GM21717 (cell line): ENCODE data around the gene PRADC1.

Experiments
- ATAC-seq: cut with Tn5 transposase; IDR thresholded peaks from one replicate; pipeline ENCODE4 v1.9.1; 2021; ENCODE audit warnings: mild to moderate bottlenecking, moderate library complexity; ENCODE audit not compliant: unreplicated experiment

Gene PRADC1

DNA sequence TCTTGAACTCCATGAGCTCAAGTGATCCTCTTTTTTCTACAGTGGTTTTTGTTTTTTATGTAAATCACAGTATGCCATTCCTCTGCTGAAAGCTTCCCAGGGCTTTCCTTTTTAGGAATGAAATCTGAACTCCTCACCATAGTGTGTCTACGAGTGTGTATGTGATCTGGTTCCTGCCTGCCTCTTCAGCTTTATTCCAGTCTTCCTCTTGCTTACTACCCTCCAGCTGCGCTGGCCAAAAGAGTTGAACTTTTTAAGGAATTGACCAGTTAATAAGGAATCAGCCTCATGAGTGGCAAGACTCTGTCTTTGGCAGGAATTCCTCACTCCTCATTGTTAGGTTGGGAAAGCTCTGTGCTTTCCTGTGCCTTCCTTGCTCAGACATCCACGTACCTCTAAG is 5.1 kb upstream of the PRADC1 start:
- ATAC-seq: no peak

DNA sequence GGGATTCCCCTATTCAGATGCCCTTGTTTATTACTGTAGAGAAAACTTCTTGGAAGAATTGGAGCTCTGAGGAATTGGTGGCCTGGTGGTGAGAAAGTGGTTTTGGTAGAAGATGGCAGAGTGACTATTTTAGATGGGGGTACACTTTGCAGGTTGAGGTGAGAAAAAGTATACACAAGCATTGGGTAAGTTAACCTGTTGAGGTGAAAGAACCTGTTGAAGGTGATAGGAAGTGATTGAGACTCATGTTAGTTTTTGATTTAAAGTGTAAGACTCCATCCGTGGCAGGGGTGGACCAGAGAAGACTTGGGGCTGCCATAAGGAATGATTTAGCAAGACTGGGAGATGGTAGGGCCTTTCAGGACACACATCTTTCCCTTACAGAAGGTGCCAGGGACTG is 4.1 kb upstream of the PRADC1 start:
- ATAC-seq: no peak

DNA sequence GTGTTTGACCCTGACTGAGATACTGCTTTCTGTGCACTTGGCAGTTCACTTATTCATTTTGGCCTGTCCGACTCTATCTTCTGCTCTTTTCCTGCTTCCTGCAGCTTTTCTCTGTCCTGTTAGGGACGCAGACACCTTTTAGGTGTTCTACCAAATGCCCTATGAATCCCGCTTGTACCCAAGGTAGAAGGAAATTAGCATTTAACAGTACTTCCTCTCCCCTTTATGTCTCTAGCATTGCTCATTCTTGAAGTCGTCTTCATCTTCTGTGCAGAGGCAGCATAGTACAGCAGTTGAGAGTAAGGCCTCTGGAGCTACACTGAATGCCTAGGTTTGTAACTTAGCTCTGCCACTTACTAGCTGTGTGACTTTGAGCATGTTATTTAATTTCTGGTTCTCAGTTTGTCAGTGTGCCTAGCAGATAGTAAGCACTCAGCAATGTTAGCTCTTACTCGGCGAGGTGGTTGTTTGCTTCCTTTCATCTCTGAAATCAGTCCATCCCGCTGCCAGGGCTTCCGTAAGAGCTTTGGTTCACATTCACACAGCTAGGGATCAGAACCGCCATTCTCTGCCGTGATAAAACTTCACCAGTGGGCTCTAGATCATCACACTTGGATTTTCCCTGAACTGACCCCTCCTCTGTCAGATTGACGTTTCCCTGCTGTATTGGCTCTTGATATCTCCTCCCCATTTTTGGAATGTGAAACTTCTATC is 2.4 kb upstream of the PRADC1 start:
- ATAC-seq: no peak

- peak; percentile 60 for ATAC-seq
These were observed 1.1 kb upstream of the PRADC1 start, which contains the start of gene CCT7 for GRCh38 chr2:73233932-73234832. TSS of gene CCT7 (plus strand) at chr2:73234308. CDS start at chr2:73234379, 71 bp downstream.

DNA sequence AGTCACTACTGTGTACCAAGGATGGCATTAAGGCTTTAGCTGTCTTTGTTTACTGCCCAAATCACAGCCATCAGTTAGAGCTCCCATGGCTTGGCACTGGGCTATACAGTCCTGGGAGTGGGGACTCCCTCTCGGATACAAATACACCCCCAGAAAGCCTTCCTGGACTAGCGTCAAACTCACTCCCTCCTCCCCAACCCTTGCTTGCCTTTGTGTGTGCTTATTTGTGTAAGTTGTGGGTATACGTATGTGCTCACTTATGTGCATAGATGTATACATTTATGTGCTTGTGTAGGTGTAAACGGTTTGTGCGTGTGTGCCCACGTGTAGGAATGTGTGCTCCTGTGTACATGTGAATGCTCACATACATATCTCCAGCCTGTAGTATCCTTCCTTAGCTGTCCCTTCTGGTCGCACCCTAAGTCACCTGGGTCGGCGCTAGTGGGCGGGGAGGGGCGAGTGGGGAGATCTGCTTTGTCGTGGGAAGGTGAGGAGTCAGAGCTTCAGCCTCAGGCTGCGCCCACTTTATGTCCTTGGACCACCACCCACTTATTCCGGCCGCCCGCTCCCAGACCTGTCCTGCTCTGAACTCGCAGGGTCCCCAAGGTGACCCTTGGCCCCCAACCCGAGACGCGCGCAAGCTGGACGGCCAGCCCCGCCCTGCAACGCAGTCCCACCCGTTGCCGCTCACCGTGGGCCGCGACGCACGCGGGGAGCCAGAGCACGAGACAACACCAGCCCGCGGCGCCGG is 461 bp downstream of the PRADC1 start:
- peak; percentile 8 for ATAC-seq

DNA sequence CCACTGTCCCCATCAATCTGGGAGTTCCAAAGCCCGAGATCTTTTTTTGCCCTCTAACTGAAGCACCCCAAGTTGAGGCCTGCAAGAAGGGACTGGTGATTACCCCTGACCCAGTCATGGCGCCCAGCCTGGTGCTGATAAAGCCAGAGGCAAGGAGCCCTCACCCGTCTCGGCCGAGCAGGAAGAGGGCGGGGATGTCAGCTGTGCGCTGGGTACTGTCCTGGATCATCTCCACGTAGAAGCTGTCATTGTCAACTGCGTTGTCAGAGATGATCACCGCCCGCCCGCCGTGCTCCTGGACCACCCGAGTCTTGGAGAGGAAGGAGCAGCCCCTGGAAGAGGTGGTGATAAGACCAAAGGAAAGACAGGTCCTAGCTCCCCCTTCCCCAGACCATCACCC is 4.4 kb downstream of the PRADC1 start:
- no peak for ATAC-seq

DNA sequence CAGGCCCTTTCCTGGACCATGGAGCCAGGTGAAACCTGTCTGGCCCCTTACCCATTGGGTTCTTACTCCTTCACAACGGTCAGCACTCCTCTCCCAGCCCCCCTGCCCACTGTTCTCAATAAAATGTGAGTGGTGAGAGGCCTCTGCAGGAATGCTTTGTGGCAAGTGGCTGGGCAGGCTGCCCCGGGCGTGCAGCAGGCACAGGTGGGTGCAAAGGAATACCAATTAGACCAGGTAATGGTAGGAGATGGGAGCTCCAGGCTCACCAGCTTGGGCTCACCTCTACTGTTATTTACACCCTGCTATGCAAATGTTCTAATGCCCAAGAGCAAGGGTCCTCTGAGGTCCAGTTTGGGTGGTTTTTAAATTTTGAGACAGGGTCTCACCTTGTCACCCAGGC is 6.0 kb downstream of the PRADC1 start:
- ATAC-seq: no peak

- no peak for ATAC-seq
These were observed 7.3 kb downstream of the PRADC1 start for GRCh38 chr2:73225513-73226360.

DNA sequence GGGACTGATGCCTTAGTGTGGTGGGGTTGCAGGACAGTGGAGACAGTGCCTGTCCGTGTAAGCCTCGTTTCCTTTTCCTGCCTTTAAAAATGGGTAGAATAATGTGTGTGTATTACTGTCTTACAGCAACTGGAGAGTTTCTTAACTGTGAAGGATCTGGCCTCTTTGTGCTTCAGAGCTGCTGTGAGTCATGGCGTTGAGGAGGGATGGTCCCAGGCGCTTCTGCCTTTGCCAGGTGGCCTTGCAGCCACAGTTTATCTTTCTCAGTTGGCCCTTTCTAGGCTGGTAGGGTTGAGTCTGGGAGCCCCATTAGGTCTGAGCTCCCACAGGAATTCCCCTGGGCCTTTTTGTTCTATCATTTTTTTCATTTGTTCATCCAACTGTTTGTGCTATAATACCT is 9.2 kb downstream of the PRADC1 start:
- ATAC-seq: no peak

DNA sequence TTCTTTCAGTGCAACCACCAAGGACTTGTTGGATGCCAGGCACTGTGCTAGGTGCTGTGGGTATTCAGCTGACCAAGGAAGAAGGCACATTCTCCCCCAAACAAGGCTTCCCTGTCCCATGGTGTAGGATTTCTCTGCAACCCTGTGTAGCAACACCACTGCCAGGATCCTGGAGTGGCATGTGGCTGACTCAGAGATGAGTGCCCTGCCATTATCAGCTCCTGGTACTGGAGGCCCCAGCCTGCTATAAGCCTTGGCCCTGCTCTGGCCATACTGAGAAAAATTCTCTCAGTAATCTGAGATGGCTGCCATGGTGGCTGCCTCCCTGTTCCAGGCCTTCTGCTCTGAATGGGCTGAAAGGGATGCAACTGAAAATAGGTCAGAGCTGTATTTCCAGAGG is 14.7 kb downstream of the PRADC1 start:
- no peak for ATAC-seq

DNA sequence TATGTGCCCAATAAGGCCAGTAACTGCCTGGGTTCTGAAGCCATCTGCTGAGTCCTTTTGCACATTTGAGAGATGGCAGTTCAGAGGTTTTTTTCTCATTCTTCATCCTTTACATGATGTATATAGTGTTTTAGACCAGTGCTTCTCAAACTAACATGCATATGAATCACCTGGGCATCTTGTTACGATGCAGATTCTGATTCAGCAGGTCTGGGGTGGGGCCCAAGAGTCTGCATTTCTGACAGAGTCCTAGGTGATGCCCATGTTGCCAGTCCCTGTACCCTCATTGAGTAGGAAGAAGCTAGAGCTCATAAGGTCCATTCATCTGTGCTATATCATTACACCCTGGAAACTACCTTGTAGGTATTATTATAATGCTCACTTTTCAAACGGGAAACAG is 15.2 kb downstream of the PRADC1 start:
- no peak for ATAC-seq

GRCh38 chr2:73217160-73217559 is 15.9 kb downstream of the PRADC1 start:
- ATAC-seq: no peak

- ATAC-seq: no peak
These were observed 17.8 kb downstream of the PRADC1 start for GRCh38 chr2:73215254-73215653.

DNA sequence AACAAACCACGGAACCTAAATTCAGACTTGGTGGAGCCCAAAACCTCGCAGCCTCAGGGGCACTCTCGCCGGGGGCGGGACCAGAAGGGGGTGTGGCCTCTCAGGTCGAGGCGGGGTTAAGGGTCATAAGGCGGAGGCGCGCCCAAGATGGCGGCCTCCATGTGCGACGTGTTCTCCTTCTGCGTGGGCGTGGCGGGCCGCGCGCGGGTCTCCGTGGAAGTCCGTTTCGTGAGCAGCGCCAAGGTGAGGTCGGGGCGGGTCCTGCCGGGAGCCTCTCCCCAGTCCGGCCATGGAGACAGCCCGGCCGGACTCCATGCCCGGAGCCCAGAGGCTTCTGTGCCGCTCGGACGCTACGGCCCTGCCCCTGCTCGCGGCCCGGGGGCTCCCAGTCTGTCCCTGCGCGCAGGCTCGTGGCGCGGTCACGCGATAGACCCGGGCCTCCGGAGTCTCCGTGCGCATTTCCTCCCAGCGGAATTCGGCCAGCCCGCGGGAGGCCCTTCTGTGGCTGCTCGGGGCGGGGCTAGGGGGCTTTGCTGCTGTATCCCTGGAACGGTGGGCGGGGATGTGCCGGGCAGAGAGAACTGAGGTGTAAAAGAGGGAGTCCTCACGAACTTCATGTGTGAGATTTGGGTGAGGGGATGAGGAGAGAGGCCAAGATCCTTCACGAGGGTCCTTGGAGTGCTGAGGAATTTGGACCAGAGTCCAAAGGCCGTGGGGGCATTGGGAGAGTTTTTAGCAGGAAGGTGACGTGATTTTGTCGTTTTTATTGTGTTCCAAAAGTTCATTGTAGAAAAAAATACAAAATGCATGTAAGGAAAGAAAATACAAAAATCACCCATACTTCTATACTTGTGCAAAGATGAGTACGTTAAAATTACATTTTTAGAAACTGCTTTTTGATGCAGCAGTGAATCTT is 18.7 kb downstream of the PRADC1 start, which contains the start of gene SMYD5:
Gene SMYD5 (plus strand): TSS at position 126 of the 916 bp plus-strand sequence. CDS start 22 bp downstream, at position 148.
- ATAC-seq: peak; percentile 91

DNA sequence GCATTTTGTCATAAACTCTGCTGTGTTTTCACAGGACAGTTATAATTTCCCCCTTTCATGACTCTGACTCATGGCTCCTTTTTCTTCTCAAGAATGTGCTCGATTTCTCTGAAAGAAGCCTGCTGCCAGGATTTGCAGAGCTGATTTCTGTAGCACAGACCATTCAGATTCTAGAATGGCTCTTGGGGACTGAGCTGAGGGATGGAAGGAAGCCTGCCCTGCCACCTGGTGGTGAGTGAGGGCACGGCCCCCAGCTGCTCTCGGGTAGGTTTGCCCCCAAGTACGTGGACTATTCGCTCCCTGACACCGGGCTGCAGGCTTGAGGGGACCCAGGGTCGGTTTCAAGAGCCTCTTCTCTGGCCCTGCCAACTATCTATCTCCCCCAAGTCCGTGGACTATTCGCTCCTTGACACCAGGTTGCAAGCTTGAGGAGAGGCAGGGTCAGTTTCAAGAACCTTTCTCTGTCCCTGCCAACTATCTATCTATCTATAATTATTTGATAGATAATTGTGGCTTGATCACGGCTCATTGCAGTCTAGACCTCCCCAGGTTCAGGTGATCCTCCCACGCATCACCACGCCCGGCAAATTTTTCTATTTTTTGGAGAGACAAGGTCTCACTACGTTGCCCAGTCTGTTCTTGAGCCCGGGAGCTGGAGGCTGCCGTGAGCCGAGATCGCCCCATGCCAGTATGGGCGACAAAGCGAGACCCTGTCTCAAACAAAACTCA is 20.4 kb downstream of the PRADC1 start:
- peak; percentile 65 for ATAC-seq

DNA sequence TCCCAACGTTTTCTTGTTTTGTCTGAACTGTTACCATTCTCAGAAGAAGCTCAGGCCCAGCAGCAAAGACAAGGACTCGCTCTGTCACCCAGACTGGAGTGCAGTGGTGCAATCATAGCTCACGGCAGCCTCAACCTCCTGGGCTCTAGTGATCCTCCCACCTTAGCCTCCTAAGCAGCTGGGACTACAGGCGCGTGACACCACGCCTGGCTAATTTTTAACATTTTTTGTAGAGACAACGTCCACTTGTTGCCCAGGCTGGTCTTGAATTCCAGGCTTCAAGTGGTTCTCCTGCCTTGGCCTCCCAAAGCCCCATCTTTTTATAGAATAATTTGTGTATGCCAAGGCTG is 21.0 kb downstream of the PRADC1 start:
- no peak for ATAC-seq

- ATAC-seq: no peak
These were observed 22.3 kb downstream of the PRADC1 start for GRCh38 chr2:73210696-73211095.

DNA sequence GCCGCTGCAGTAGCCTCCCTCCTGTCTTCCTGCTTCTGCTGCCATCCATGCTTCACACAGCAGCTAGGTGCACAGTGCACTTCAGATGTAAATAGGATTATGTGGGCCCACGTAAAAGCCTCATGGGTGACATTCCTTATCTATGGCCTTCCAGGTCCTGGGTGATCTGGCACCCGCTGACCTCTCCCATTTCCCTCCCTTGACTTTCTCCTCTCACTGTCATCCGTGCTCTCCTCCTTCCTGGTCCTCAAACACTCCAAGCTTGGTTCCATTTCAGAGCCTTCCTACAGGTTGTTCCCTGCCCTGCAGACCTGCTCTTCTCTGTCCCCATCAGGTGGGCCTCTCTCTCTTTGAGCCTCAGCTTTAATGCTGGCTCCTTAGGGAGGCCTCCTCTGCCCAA is 23.0 kb downstream of the PRADC1 start:
- ATAC-seq: no peak

DNA sequence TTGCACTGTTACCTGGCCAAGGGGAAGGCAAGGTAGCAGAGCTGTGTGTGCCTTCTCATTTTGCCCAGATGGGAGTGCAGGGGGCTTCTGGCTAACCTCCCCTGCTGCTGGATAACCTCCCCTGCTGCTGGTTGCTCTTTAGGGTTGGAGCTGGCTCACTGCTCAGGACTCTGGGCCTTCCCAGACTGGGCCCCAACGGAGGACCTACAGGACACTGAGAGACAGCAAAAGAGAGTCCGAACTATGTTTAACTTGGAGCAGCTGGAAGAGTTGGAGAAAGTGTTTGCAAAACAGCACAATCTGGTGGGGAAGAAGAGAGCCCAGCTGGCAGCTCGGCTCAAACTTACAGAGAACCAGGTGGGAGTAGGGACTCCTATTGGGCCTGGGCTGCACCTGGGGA is 24.8 kb downstream of the PRADC1 start:
- ATAC-seq: no peak
